Caco-2 (cell line): ENCODE measurements around the gene XXYLT1. TPM values are rescaled to one million over a fixed set of nuclear protein-coding genes. Genes with fewer than 3 reads are reported as not detected.

Experiments used
- BruUV-seq: library from RNA; stranded (reverse); fragments of 400-500 nt; replicated peaks from 2 replicates; lab custom pipeline; 2021; lab: Mats Ljungman, UMichigan
- CTCF ChIA-PET: fragments of 300-600 bp; sonication (Branson Sonifier 250); formaldehyde crosslinking; loops from one replicate; lab custom pipeline; 2022; ENCODE audit warnings: antibody characterized with exemption; lab: Charles Lee
- POLR2A ChIA-PET: fragments of 300-600 bp; sonication (Branson Sonifier 250); formaldehyde crosslinking; loops from one replicate; lab custom pipeline; 2022; ENCODE audit warnings: antibody characterized with exemption; lab: Charles Lee
- DNase-seq, 2 experiments: peaks; one replicate each; pipeline versions ENCODE4 v3.0.0 to v3.0.0-alpha.2; 2020 to 2022
- H3K27me3 ChIP-seq: replicated peaks from 2 replicates; pipeline ENCODE4 v1.6.0; 2011; ENCODE audit warnings: low read length; ENCODE audit not compliant: control insufficient read depth, insufficient read depth
- H3K36me3 ChIP-seq: 2 replicates; pipeline ENCODE4 v1.5.1; 2011; ENCODE audit warnings: low read length; ENCODE audit not compliant: control insufficient read depth, insufficient read depth
- H3K4me1 ChIP-seq: fragments of 250-450 bp; sonication (Bioruptor Pico); 2 replicates; pipeline ENCODE4 v1.5.1; 2020; ENCODE audit warnings: mild to moderate bottlenecking
- H3K4me3 ChIP-seq: 2 replicates; pipeline ENCODE4 v1.5.1; 2011; ENCODE audit warnings: low read depth, mild to moderate bottlenecking, control low read depth, low read length
- H3K9me3 ChIP-seq: fragments of 250-450 bp; sonication (Bioruptor Pico); 2 replicates; pipeline ENCODE4 v1.5.1; 2020; ENCODE audit warnings: mild to moderate bottlenecking, moderate library complexity
- H3K27ac Mint-ChIP-seq: one replicate; pipeline ENCODE4 v1.8.0; 2022; ENCODE audit warnings: mixed read lengths; ENCODE audit not compliant: unreplicated experiment
- H3K27me3 Mint-ChIP-seq: one replicate; pipeline ENCODE4 v1.8.0; 2022; ENCODE audit warnings: mixed read lengths; ENCODE audit not compliant: insufficient read depth, unreplicated experiment
- H3K36me3 Mint-ChIP-seq: one replicate; pipeline ENCODE4 v1.8.0; 2022; ENCODE audit warnings: mild to moderate bottlenecking, mixed read lengths; ENCODE audit not compliant: insufficient read depth, unreplicated experiment
- H3K4me1 Mint-ChIP-seq: one replicate; pipeline ENCODE4 v1.8.0; 2022; ENCODE audit warnings: low read depth, mixed read lengths; ENCODE audit not compliant: unreplicated experiment
- H3K4me3 Mint-ChIP-seq: one replicate; pipeline ENCODE4 v1.8.0; 2022; ENCODE audit warnings: mild to moderate bottlenecking, moderate library complexity, mixed read lengths; ENCODE audit not compliant: unreplicated experiment
- H3K9me3 Mint-ChIP-seq: one replicate; pipeline ENCODE4 v1.8.0; 2022; ENCODE audit warnings: mixed read lengths; ENCODE audit not compliant: unreplicated experiment
- CTCF ChIP-seq, 2 experiments: fragments of 200-600 bp in 1 of 2; IDR thresholded peaks; 1 replicate in 1 of 2; 2 replicates in 1 of 2; pipeline versions ENCODE4 v1.5.1 to v1.8.0; 2011 to 2022; ENCODE audit warnings: antibody characterized with exemption in 1 of 2, control low read depth in 1 of 2, inconsistent platforms in 1 of 2, low read depth in 1 of 2, low read length in 1 of 2, mild to moderate bottlenecking in 1 of 2, moderate library complexity in 1 of 2; ENCODE audit not compliant: insufficient read depth in 1 of 2, severe bottlenecking in 1 of 2, unreplicated experiment in 1 of 2
- intact Hi-C: fragments of 100-400 bp; cut with micrococcal nuclease; formaldehyde crosslinking; loops from one replicate; pipeline ENCODE4 v1.10.0; 2022; ENCODE audit not compliant: unreplicated experiment
- total RNA-seq: library from RNA; stranded (reverse); gene quantifications from 2 replicates; pipeline ENCODE4 v1.2.3, GENCODE V29; 2022

Gene XXYLT1
- total RNA-seq, 1 experiment from 2014 or later, result 14.2 TPM

- Mint-ChIP-seq H3K4me3 (no peak overlapping the region), H3K9me3 (no peaks in the 10 kb centered on the region), H3K27me3 (no peaks in the 10 kb centered on the region), H3K27ac (no peak overlapping the region), H3K4me1 (no peaks in the 10 kb centered on the region), H3K36me3 (no peaks in the 10 kb centered on the region)
- BruUV-seq, result no TSS peak
- no peaks in the 10 kb centered on the region for H3K36me3 ChIP-seq
- ChIA-PET POLR2A (no interaction called here), CTCF (no interaction called here)
- TF ChIP-seq CTCF (IDR thresholded peaks at IDR 0.05; ENCODE audit: insufficient read depth in 1 of 2, low read depth in 1 of 2, low read length in 1 of 2, severe bottlenecking in 1 of 2, unreplicated experiment in 1 of 2), result no peak
- intact Hi-C loops, result no loop called here
- no peak overlapping the region for H3K4me3 ChIP-seq
- no peaks in the 10 kb centered on the region for H3K4me1 ChIP-seq
- no peaks in the 10 kb centered on the region for H3K9me3 ChIP-seq
- H3K27me3 ChIP-seq, result no peaks in the 10 kb centered on the region
- no peak for DNase-seq
Observed at GRCh38 chr3:195172896-195173295, 98.1 kb downstream of the XXYLT1 start.

- ChIA-PET POLR2A (no interaction called here), CTCF (no interaction called here)
- no TSS peak for BruUV-seq
- intact Hi-C loops, result no loop called here
- no peak for TF ChIP-seq CTCF (IDR thresholded peaks at IDR 0.05; ENCODE audit: insufficient read depth in 1 of 2, low read depth in 1 of 2, low read length in 1 of 2, severe bottlenecking in 1 of 2, unreplicated experiment in 1 of 2)
- Histone ChIP-seq H3K9me3 (no peaks in the 10 kb centered on the region), H3K27me3 (no peaks in the 10 kb centered on the region), H3K36me3 (no peaks in the 10 kb centered on the region), H3K4me1 (no peaks in the 10 kb centered on the region), H3K4me3 (no peak overlapping the region)
- H3K27me3 Mint-ChIP-seq, result no peaks in the 10 kb centered on the region
- H3K36me3 Mint-ChIP-seq, result no peaks in the 10 kb centered on the region
- DNase-seq, result no peak
- H3K4me1 Mint-ChIP-seq, result no peaks in the 10 kb centered on the region
- no peak overlapping the region for H3K4me3 Mint-ChIP-seq
- H3K27ac Mint-ChIP-seq, result no peak overlapping the region
- H3K9me3 Mint-ChIP-seq, result no peaks in the 10 kb centered on the region
Observed at GRCh38 chr3:195172039-195172684, 98.8 kb downstream of the XXYLT1 start.

- H3K36me3 Mint-ChIP-seq, result no peaks in the 10 kb centered on the region
- Histone ChIP-seq H3K36me3 (no peaks in the 10 kb centered on the region), H3K9me3 (no peaks in the 10 kb centered on the region), H3K4me1 (no peaks in the 10 kb centered on the region), H3K4me3 (no peak overlapping the region), H3K27me3 (no peaks in the 10 kb centered on the region)
- H3K9me3 Mint-ChIP-seq, result no peaks in the 10 kb centered on the region
- no TSS peak for BruUV-seq
- CTCF ChIA-PET, result no interaction called here
- H3K27me3 Mint-ChIP-seq, result no peaks in the 10 kb centered on the region
- POLR2A ChIA-PET, result no interaction called here
- H3K27ac Mint-ChIP-seq, result no peak overlapping the region
- no peak for TF ChIP-seq CTCF (IDR thresholded peaks at IDR 0.05; ENCODE audit: insufficient read depth in 1 of 2, low read depth in 1 of 2, low read length in 1 of 2, severe bottlenecking in 1 of 2, unreplicated experiment in 1 of 2)
- H3K4me1 Mint-ChIP-seq, result peaks cover 4% of the 10 kb centered on the region
- DNase-seq, result no peak
- intact Hi-C loops, result no loop called here
- H3K4me3 Mint-ChIP-seq, result no peak overlapping the region
Observed at GRCh38 chr3:195171093-195171873, 99.7 kb downstream of the XXYLT1 start.
